Measurements from ENCODE around the gene MAP2. TPM values are rescaled to one million over a fixed set of nuclear protein-coding genes. Genes with fewer than 3 reads are reported as not detected.

The MAP2 gene
- total and polyA plus RNA-seq, 2 of the 13 experiments (the other 11 are each of a cell fraction or from before 2014, with no cell fraction given), result 0.08 TPM; not detected in 1

DNA sequence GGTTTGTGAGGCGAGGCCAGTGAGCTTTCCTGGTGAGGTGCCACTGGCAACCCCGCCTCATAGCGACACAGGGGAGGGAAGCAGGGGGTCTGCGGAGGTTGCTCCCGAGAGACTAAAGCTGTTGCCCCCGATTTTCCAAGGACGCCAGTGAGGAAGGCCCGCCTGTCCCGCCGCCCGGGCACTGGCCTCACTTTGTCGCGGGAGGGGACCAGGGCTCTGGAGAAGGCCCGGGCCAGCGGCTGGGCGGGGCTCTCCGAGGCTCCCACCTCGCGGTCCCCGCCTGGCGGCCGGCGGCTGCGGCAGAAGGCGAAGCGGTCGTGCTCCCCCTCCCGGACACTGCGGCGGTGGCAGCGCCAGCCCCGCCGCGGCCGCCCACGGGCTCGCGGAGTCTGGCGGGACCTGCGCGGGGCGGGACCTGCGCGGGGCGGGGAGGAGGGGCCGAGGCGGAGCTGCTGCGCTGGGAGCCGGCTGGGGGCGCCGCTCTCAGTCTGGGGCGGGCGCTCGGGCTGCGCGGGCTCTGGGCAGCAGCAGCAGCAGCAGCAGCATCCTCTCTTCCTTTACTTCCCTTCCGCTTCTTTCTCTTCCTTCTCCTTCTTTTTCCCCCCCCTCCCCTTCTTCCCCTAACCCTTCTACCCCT lies at the start of gene MAP2 (continued):
- 0 out of 2 replicates have a peak, but pooled peaks have one; percentile 17 for TF ChIP-seq MAZ (IDR thresholded peaks at IDR 0.05; ENCODE audit: borderline replicate concordance, low read depth, low read length)
- peak; percentile 84; the same call in 1 of the 2 replicates for TF ChIP-seq MAZ (CRISPR knock-in tag; IDR thresholded peaks at IDR 0.05; ENCODE audit: low read depth)
- TF ChIP-seq SMARCE1 (IDR thresholded peaks at IDR 0.05; ENCODE audit: borderline replicate concordance), result 0 out of 2 replicates have a peak, but pooled peaks have one; percentile 48
- TF ChIP-seq SNAPC2 (CRISPR knock-in tag; IDR thresholded peaks at IDR 0.05), result no peak
- TF ChIP-seq, protein P1, sequence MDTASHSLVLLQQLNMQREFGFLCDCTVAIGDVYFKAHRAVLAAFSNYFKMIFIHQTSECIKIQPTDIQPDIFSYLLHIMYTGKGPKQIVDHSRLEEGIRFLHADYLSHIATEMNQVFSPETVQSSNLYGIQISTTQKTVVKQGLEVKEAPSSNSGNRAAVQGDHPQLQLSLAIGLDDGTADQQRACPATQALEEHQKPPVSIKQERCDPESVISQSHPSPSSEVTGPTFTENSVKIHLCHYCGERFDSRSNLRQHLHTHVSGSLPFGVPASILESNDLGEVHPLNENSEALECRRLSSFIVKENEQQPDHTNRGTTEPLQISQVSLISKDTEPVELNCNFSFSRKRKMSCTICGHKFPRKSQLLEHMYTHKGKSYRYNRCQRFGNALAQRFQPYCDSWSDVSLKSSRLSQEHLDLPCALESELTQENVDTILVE (CRISPR knock-in tag; IDR thresholded peaks at IDR 0.05), result peak; percentile 29; the same call in 1 of the 2 replicates
- peak in 1 of 2 experiments; percentile 22; a peak in 1 of 4 replicates for TF ChIP-seq EP300 (IDR thresholded peaks at IDR 0.05; ENCODE audit: low read depth in 2 of 2, low read length in 2 of 2)
- no peak for TF ChIP-seq EP300 (CRISPR knock-in tag; IDR thresholded peaks at IDR 0.05; ENCODE audit: borderline replicate concordance)
- TF ChIP-seq ZFP90 (CRISPR knock-in tag; IDR thresholded peaks at IDR 0.05; ENCODE audit: borderline replicate concordance), result peak; percentile 44; the same call in 1 of the 2 replicates
- TF ChIP-seq ZNF33A (CRISPR knock-in tag; IDR thresholded peaks at IDR 0.05; ENCODE audit: borderline replicate concordance), result no peak
- peak; percentile 66 for TF ChIP-seq ZNF768 (CRISPR knock-in tag; IDR thresholded peaks at IDR 0.05)
- TF ChIP-seq, protein P2, sequence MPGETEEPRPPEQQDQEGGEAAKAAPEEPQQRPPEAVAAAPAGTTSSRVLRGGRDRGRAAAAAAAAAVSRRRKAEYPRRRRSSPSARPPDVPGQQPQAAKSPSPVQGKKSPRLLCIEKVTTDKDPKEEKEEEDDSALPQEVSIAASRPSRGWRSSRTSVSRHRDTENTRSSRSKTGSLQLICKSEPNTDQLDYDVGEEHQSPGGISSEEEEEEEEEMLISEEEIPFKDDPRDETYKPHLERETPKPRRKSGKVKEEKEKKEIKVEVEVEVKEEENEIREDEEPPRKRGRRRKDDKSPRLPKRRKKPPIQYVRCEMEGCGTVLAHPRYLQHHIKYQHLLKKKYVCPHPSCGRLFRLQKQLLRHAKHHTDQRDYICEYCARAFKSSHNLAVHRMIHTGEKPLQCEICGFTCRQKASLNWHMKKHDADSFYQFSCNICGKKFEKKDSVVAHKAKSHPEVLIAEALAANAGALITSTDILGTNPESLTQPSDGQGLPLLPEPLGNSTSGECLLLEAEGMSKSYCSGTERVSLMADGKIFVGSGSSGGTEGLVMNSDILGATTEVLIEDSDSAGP (CRISPR knock-in tag; IDR thresholded peaks at IDR 0.05; ENCODE audit: borderline replicate concordance), result peak; percentile 61; the same call in 1 of the 2 replicates
- TF ChIP-seq ZNF773 (CRISPR knock-in tag; IDR thresholded peaks at IDR 0.05; ENCODE audit: borderline replicate concordance), result 0 out of 2 replicates have a peak, but pooled peaks have one; percentile 50
- TF ChIP-seq, protein P3, sequence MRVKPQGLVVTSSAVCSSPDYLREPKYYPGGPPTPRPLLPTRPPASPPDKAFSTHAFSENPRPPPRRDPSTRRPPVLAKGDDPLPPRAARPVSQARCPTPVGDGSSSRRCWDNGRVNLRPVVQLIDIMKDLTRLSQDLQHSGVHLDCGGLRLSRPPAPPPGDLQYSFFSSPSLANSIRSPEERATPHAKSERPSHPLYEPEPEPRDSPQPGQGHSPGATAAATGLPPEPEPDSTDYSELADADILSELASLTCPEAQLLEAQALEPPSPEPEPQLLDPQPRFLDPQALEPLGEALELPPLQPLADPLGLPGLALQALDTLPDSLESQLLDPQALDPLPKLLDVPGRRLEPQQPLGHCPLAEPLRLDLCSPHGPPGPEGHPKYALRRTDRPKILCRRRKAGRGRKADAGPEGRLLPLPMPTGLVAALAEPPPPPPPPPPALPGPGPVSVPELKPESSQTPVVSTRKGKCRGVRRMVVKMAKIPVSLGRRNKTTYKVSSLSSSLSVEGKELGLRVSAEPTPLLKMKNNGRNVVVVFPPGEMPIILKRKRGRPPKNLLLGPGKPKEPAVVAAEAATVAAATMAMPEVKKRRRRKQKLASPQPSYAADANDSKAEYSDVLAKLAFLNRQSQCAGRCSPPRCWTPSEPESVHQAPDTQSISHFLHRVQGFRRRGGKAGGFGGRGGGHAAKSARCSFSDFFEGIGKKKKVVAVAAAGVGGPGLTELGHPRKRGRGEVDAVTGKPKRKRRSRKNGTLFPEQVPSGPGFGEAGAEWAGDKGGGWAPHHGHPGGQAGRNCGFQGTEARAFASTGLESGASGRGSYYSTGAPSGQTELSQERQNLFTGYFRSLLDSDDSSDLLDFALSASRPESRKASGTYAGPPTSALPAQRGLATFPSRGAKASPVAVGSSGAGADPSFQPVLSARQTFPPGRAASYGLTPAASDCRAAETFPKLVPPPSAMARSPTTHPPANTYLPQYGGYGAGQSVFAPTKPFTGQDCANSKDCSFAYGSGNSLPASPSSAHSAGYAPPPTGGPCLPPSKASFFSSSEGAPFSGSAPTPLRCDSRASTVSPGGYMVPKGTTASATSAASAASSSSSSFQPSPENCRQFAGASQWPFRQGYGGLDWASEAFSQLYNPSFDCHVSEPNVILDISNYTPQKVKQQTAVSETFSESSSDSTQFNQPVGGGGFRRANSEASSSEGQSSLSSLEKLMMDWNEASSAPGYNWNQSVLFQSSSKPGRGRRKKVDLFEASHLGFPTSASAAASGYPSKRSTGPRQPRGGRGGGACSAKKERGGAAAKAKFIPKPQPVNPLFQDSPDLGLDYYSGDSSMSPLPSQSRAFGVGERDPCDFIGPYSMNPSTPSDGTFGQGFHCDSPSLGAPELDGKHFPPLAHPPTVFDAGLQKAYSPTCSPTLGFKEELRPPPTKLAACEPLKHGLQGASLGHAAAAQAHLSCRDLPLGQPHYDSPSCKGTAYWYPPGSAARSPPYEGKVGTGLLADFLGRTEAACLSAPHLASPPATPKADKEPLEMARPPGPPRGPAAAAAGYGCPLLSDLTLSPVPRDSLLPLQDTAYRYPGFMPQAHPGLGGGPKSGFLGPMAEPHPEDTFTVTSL (CRISPR knock-in tag; IDR thresholded peaks at IDR 0.05; ENCODE audit: borderline replicate concordance), result no peak
- TF ChIP-seq THAP11 (CRISPR knock-in tag; IDR thresholded peaks at IDR 0.05), result peak; percentile 31; the same call in 1 of the 2 replicates
- TF ChIP-seq, protein P4, sequence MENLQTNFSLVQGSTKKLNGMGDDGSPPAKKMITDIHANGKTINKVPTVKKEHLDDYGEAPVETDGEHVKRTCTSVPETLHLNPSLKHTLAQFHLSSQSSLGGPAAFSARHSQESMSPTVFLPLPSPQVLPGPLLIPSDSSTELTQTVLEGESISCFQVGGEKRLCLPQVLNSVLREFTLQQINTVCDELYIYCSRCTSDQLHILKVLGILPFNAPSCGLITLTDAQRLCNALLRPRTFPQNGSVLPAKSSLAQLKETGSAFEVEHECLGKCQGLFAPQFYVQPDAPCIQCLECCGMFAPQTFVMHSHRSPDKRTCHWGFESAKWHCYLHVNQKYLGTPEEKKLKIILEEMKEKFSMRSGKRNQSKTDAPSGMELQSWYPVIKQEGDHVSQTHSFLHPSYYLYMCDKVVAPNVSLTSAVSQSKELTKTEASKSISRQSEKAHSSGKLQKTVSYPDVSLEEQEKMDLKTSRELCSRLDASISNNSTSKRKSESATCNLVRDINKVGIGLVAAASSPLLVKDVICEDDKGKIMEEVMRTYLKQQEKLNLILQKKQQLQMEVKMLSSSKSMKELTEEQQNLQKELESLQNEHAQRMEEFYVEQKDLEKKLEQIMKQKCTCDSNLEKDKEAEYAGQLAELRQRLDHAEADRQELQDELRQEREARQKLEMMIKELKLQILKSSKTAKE (CRISPR knock-in tag; IDR thresholded peaks at IDR 0.05; ENCODE audit: borderline replicate concordance), result no peak
- TF ChIP-seq NRL (CRISPR knock-in tag; IDR thresholded peaks at IDR 0.05; ENCODE audit: borderline replicate concordance), result no peak
- TF ChIP-seq ZNF282 (IDR thresholded peaks at IDR 0.05; ENCODE audit: partially characterized antibody), result no peak

Data from HepG2 (cell line).